H9 (cell line): ENCODE measurements around the gene PRSS38. TPM values are rescaled to one million over a fixed set of nuclear protein-coding genes. Genes with fewer than 3 reads are reported as not detected.

Experiments
- DNase-seq: peaks from one replicate; pipeline ENCODE4 v3.0.0-alpha.2; 2017
- H2AFZ ChIP-seq: one replicate; pipeline ENCODE4 v1.6.1; 2013; ENCODE audit warnings: mild to moderate bottlenecking, low read length, control low read depth, moderate library complexity
- H2AK5ac ChIP-seq: 2 replicates; pipeline ENCODE4 v1.6.1; 2013; ENCODE audit warnings: low read length, control low read depth, mixed read lengths; ENCODE audit not compliant: insufficient read length
- H2BK120ac ChIP-seq: one replicate; pipeline ENCODE4 v1.6.1; 2013; ENCODE audit warnings: low read depth, mild to moderate bottlenecking, low read length, control low read depth, inconsistent platforms; ENCODE audit not compliant: poor library complexity, severe bottlenecking
- H2BK12ac ChIP-seq: 2 replicates; pipeline ENCODE4 v1.6.1; 2013; ENCODE audit warnings: low read length, control low read depth, mixed read lengths, low read depth; ENCODE audit not compliant: insufficient read length
- H2BK15ac ChIP-seq: 2 replicates; pipeline ENCODE4 v1.6.1; 2013; ENCODE audit warnings: low read depth, low read length, control low read depth
- H2BK20ac ChIP-seq: one replicate; pipeline ENCODE4 v1.6.1; 2013; ENCODE audit warnings: low read depth, mild to moderate bottlenecking, low read length, control low read depth, inconsistent platforms; ENCODE audit not compliant: poor library complexity, severe bottlenecking
- H2BK5ac ChIP-seq: 2 replicates; pipeline ENCODE4 v1.6.1; 2013; ENCODE audit warnings: low read length, control low read depth, mixed read lengths; ENCODE audit not compliant: insufficient read length
- H3K14ac ChIP-seq: 2 replicates; pipeline ENCODE4 v1.6.1; 2013; ENCODE audit warnings: low read length, control low read depth; ENCODE audit not compliant: insufficient read depth
- H3K18ac ChIP-seq: 2 replicates; pipeline ENCODE4 v1.6.1; 2013; ENCODE audit warnings: low read depth, mild to moderate bottlenecking, mixed read lengths, low read length, control low read depth; ENCODE audit not compliant: insufficient read length
- H3K23ac ChIP-seq: 2 replicates; pipeline ENCODE4 v1.6.1; 2013; ENCODE audit warnings: low read length, control low read depth, mixed read lengths, low read depth; ENCODE audit not compliant: insufficient read length
- H3K23me2 ChIP-seq: 2 replicates; pipeline ENCODE4 v1.6.1; 2013; ENCODE audit warnings: low read depth, mild to moderate bottlenecking, mixed read lengths, low read length, control low read depth; ENCODE audit not compliant: insufficient read length, poor library complexity, severe bottlenecking
- H3K27ac ChIP-seq: 2 replicates; pipeline ENCODE4 v1.5.1; 2013; ENCODE audit warnings: low read length, control low read depth, mixed read lengths, low read depth; ENCODE audit not compliant: insufficient read length
- H3K27me3 ChIP-seq: 2 replicates; pipeline ENCODE4 v1.6.1; 2013; ENCODE audit warnings: low read length, control low read depth, inconsistent platforms; ENCODE audit not compliant: insufficient read depth
- H3K4ac ChIP-seq: 2 replicates; pipeline ENCODE4 v1.6.1; 2013; ENCODE audit warnings: low read depth, mild to moderate bottlenecking, control low read depth, inconsistent platforms, low read length, moderate library complexity
- H3K4me1 ChIP-seq: 2 replicates; pipeline ENCODE4 v1.6.1; 2013; ENCODE audit warnings: low read length, control low read depth, inconsistent platforms; ENCODE audit not compliant: insufficient read depth
- H3K4me2 ChIP-seq: 2 replicates; pipeline ENCODE4 v1.6.1; 2013; ENCODE audit warnings: low read length, control low read depth, mixed read lengths; ENCODE audit not compliant: insufficient read length, insufficient read depth
- H3K56ac ChIP-seq: 2 replicates; pipeline ENCODE4 v1.6.1; 2013; ENCODE audit warnings: low read depth, mild to moderate bottlenecking, mixed read lengths, low read length, control low read depth; ENCODE audit not compliant: insufficient read length
- H3K79me1 ChIP-seq: 2 replicates; pipeline ENCODE4 v1.6.1; 2013; ENCODE audit warnings: low read depth, mild to moderate bottlenecking, moderate library complexity, low read length, control low read depth, inconsistent platforms; ENCODE audit not compliant: insufficient read depth, poor library complexity, severe bottlenecking
- H3K79me2 ChIP-seq: 2 replicates; pipeline ENCODE4 v1.6.1; 2013; ENCODE audit warnings: low read length, control low read depth, inconsistent platforms; ENCODE audit not compliant: insufficient read depth
- H3K9ac ChIP-seq: 2 replicates; pipeline ENCODE4 v1.6.1; 2013; ENCODE audit warnings: low read length, control low read depth, mixed read lengths; ENCODE audit not compliant: insufficient read length; ENCODE audit errors: extremely low read depth
- H3K9me3 ChIP-seq: one replicate; pipeline ENCODE4 v1.6.1; 2013; ENCODE audit warnings: low read depth, low read length, inconsistent platforms; ENCODE audit not compliant: control insufficient read depth
- H3T11ph ChIP-seq: one replicate; pipeline ENCODE4 v1.6.1; 2013; ENCODE audit warnings: mild to moderate bottlenecking, low read length, control low read depth, inconsistent platforms
- H4K20me1 ChIP-seq: one replicate; pipeline ENCODE4 v1.6.1; 2013; ENCODE audit not compliant: control insufficient read depth, insufficient read length, insufficient read depth
- H4K5ac ChIP-seq: 2 replicates; pipeline ENCODE4 v1.6.1; 2013; ENCODE audit warnings: low read depth, mild to moderate bottlenecking, mixed read lengths, low read length, control low read depth; ENCODE audit not compliant: insufficient read length
- H4K8ac ChIP-seq: replicated peaks from 2 replicates; pipeline ENCODE4 v1.6.1; 2013; ENCODE audit warnings: low read length, control low read depth, mixed read lengths, low read depth; ENCODE audit not compliant: insufficient read length
- H4K91ac ChIP-seq: 2 replicates; pipeline ENCODE4 v1.6.1; 2013; ENCODE audit warnings: low read depth, mild to moderate bottlenecking, moderate library complexity, mixed read lengths, low read length, control low read depth; ENCODE audit not compliant: insufficient read length
- H3K27ac Mint-ChIP-seq, 3 experiments: 2 replicates in 2 of 3; 3 replicates in 1 of 3; pipeline ENCODE4 v1.8.0; 2020 to 2021; ENCODE audit warnings: mixed read lengths in 3 of 3, mild to moderate bottlenecking in 1 of 3, moderate library complexity in 1 of 3
- H3K27me3 Mint-ChIP-seq: 2 replicates; pipeline ENCODE4 v1.8.0; 2021; ENCODE audit warnings: low read depth, mild to moderate bottlenecking, moderate library complexity, mixed read lengths
- H3K36me3 Mint-ChIP-seq, 3 experiments: 2 replicates in 2 of 3; 3 replicates in 1 of 3; pipeline ENCODE4 v1.8.0; 2020 to 2021; ENCODE audit warnings: low read depth in 3 of 3, mixed read lengths in 3 of 3; ENCODE audit not compliant: insufficient read depth in 1 of 3
- H3K4me1 Mint-ChIP-seq, 2 experiments: 2 replicates each; pipeline ENCODE4 v1.8.0; 2020; ENCODE audit warnings: mixed read lengths in 2 of 2
- H3K4me3 Mint-ChIP-seq, 2 experiments: 2 replicates in 1 of 2; 3 replicates in 1 of 2; pipeline ENCODE4 v1.8.0; 2020 to 2021; ENCODE audit warnings: mild to moderate bottlenecking in 2 of 2, mixed read lengths in 2 of 2, moderate library complexity in 1 of 2
- H3K9me3 Mint-ChIP-seq, 2 experiments: 2 replicates in 1 of 2; 3 replicates in 1 of 2; pipeline ENCODE4 v1.8.0; 2020; ENCODE audit warnings: mild to moderate bottlenecking in 2 of 2, mixed read lengths in 2 of 2, moderate library complexity in 1 of 2
- CTCF ChIP-seq: fragments of 200-600 bp; sonication (generic); conservative IDR thresholded peaks from 3 replicates; pipeline ENCODE4 v1.8.0; 2021; ENCODE audit warnings: antibody characterized with exemption, mild to moderate bottlenecking
- WGBS: extraction: QIAGEN DNeasy Blood & Tissue Kit; methylation state at CpG from one replicate; pipeline ENCODE4 v1.1.7; 2013; ENCODE audit warnings: missing lambda C conversion rate, low lambda C conversion rate, mixed read lengths; ENCODE audit not compliant: insufficient read length; ENCODE audit errors: extremely low coverage; 5-methylcytosine and 5-hydroxymethylcytosine counted together
- total RNA-seq: library from RNA; stranded (reverse); gene quantifications from 2 replicates; pipeline ENCODE4 v1.2.1, GENCODE V29; 2021

The PRSS38 gene
- total RNA-seq, 1 experiment from 2014 or later = not detected

DNA sequence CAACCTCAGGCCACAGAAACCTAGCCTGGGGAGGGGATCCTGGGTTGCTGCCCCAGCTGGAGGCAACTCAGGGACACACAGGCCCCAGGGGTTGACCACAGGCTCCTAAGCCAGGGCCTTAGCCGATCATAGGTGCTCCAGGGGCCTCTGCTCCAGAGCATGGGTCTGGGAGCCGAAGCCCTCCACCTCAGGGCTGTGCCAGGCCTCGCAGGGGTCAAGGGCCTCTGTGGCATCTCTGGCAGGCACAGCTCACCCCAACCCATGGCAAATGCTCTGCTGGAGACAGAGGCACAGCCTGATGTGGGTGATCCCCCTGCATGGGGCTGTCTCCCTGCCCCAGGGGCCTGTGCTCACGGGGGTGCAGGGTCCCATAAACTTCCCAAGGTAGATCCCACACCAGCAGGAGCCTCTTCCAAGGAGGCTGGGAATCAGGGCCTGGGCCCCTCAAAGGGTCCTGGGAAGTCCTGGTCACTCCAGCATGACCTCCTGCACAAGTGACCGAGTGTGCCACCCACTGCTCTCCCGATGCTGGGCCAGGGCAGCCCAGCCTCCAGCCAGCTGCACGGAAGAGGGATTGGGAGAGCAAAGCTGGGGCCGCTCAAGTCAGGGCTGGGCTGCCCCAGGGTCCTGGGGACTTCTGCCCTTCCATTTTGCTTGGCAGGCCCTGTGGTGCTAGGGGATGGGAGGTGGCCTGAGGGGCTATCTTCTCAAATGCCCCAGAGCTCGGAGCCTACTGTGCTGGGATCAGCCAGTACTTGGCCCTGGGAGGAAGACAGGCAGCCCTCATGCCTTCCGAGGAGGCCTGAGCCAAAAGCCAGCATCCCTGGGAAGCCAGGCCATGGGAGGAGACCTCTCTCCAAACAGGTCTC lies 22.2 kb upstream of the PRSS38 start:
- DNase-seq = no peak

More for the DNA sequence above, 22.2 kb upstream of the PRSS38 start:
- Mint-ChIP-seq H3K36me3 (no peaks in the 10 kb centered on the region), H3K27ac (no peak overlapping the region), H3K4me1 (peaks cover 16 to 33% of the 10 kb centered on the region in 2 experiments), H3K27me3 (peaks cover 34% of the 10 kb centered on the region), H3K9me3 (no peaks in the 10 kb centered on the region), H3K4me3 (no peak overlapping the region)
- Histone ChIP-seq H3T11ph (no peak overlapping the region), H4K5ac (no peak overlapping the region), H3K79me2 (no peaks in the 10 kb centered on the region), H3K27ac (no peak overlapping the region), H3K18ac (peak overlapping the region; percentile 53), H3K9me3 (no peaks in the 10 kb centered on the region), H3K23ac (no peak overlapping the region), H3K14ac (peak overlapping the region; percentile 23; the same call in 1 of the 2 replicates), H3K23me2 (peaks cover 7% of the 10 kb centered on the region), H4K8ac (no peak overlapping the region), H3K27me3 (peaks cover 2% of the 10 kb centered on the region; the same call in 1 of the 2 replicates), H3K4ac (no peak overlapping the region), H4K91ac (peak overlapping the region; percentile 20), H4K20me1 (no peaks in the 10 kb centered on the region), H2BK20ac (no peak overlapping the region), H2BK5ac (no peak overlapping the region), H3K79me1 (no peaks in the 10 kb centered on the region), H2BK15ac (no peak overlapping the region), H2AFZ (no peak overlapping the region), H3K9ac (no peak overlapping the region), H2BK120ac (no peak overlapping the region), H3K56ac (no peak overlapping the region), H3K4me2 (no peak overlapping the region), H2BK12ac (no peak overlapping the region), H2AK5ac (no peak overlapping the region), H3K4me1 (no peaks in the 10 kb centered on the region)
- TF ChIP-seq CTCF = no peak
- WGBS = no CpG with 5 or more reads among the region's 10 CpGs
